ENCODE data around the gene BPIFA1. TPM values are rescaled to one million over a fixed set of nuclear protein-coding genes. Genes with fewer than 3 reads are reported as not detected.

Gene BPIFA1
- total and polyA plus RNA-seq, 11 donors = not detected

DNA sequence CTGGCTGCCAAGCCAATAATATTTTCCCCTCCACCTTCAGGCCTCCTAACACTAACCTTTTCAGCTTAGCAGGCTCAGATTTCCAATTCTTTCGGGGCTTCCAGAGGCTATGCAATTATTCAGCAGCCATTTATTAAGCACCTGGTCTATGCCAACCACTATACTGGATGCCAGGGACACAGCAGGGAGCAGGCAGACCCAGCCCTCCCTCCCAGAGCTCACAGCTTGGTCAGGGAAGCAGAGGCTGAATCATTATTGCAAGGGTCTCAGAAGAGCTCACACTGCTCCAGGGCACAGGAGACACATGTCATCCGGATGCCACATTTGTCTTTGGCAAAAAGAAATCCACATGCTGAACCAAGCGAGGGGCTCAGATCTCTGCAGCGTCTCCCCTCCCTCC lies 48.5 kb downstream of the BPIFA1 start:
- DNase-seq (no peak), ATAC-seq (no peak)
- Histone ChIP-seq H3K36me3 (no peaks in the 10 kb centered on the region), H3K27me3 (peaks cover 0 to 50% (median 6%) of the 10 kb centered on the region in 9 donors), H3K4me1 (no peaks in the 10 kb centered on the region), H3K9me3 (no peaks in the 10 kb centered on the region), H3K4me3 (no peak overlapping the region), H3K27ac (no peak overlapping the region)
- intact Hi-C loops (cut with DNase I) = no loop called here
- no peak for TF ChIP-seq POLR2A (IDR thresholded peaks at IDR 0.05)
- TF ChIP-seq, protein P1, sequence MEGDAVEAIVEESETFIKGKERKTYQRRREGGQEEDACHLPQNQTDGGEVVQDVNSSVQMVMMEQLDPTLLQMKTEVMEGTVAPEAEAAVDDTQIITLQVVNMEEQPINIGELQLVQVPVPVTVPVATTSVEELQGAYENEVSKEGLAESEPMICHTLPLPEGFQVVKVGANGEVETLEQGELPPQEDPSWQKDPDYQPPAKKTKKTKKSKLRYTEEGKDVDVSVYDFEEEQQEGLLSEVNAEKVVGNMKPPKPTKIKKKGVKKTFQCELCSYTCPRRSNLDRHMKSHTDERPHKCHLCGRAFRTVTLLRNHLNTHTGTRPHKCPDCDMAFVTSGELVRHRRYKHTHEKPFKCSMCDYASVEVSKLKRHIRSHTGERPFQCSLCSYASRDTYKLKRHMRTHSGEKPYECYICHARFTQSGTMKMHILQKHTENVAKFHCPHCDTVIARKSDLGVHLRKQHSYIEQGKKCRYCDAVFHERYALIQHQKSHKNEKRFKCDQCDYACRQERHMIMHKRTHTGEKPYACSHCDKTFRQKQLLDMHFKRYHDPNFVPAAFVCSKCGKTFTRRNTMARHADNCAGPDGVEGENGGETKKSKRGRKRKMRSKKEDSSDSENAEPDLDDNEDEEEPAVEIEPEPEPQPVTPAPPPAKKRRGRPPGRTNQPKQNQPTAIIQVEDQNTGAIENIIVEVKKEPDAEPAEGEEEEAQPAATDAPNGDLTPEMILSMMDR (IDR thresholded peaks at IDR 0.05) = no peak
- 76 to 83% (median 79%) methylated on average over 4 of the region's 4 CpGs for WGBS, 4 donors

DNA sequence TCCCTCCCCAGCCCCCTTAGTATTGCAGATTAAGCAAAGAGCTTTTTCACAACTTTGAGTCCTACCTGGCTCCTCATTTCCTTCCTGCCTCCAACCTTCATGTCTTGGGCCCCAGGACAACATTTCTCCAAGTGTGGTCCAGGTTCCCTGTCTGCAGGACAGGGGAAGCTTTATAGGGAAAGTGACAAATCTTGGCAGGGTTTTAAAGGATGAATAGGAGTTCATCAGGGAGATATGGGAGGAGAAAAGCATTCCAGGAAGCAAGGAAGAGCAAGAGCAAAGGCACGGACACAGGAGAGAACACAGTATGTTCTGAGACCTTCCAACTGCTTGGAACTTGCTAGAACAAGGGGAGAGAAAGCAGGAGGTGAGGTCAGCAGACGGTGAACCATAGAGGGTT lies 49.1 kb downstream of the BPIFA1 start:
- Histone ChIP-seq H3K4me1 (no peaks in the 10 kb centered on the region), H3K4me3 (no peak overlapping the region), H3K27me3 (peaks cover 0 to 50% (median 6%) of the 10 kb centered on the region in 9 donors), H3K36me3 (no peaks in the 10 kb centered on the region), H3K9me3 (no peaks in the 10 kb centered on the region), H3K27ac (no peak overlapping the region)
- no peak for ATAC-seq
- no peak for DNase-seq
- 53 to 71% (median 62%) methylated on average over 2 of the region's 2 CpGs for WGBS, 4 donors
- no peak for TF ChIP-seq POLR2A (IDR thresholded peaks at IDR 0.05)
- TF ChIP-seq, protein P1 (IDR thresholded peaks at IDR 0.05) = no peak
- intact Hi-C loops (cut with DNase I) = no loop called here

DNA sequence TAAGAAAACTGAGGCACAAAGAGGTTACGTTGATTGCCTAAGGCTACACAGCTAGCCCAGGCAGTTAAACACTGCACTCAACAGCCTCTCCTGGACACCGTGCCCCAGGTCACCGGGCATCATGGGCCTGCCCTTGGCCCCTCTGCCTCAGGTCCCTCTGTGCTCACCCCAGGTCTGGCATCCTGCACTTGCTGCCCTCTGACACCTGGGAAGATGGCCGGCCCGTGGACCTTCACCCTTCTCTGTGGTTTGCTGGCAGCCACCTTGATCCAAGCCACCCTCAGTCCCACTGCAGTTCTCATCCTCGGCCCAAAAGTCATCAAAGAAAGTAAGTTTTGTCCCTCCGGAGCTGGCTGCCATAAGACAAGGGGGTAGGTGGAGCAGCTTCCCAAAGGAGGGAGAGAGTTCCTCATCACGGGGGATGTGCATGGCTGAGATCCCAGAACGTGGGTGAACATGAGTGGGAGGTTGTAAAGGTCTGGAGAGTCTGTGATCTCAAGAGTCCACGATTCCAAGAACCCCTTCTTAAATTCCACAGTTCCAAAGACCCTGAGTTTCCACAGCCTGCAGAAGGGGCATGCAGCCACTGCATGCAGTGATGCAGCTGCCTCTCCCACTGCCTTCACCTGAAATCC lies 50.2 kb downstream of the BPIFA1 start:
- Histone ChIP-seq H3K27ac (no peak overlapping the region), H3K36me3 (no peaks in the 10 kb centered on the region), H3K27me3 (peaks cover 0 to 50% (median 6%) of the 10 kb centered on the region in 9 donors), H3K4me1 (no peaks in the 10 kb centered on the region), H3K4me3 (no peak overlapping the region), H3K9me3 (no peaks in the 10 kb centered on the region)
- 64 to 72% (median 66%) methylated on average over 8 to 10 of the region's 10 CpGs for WGBS, 4 donors
- no peak for TF ChIP-seq POLR2A (IDR thresholded peaks at IDR 0.05)
- TF ChIP-seq, protein P1 (IDR thresholded peaks at IDR 0.05) = no peak
- ATAC-seq (no peak), DNase-seq (no peak)
- intact Hi-C loops (cut with DNase I) = no loop called here

DNA sequence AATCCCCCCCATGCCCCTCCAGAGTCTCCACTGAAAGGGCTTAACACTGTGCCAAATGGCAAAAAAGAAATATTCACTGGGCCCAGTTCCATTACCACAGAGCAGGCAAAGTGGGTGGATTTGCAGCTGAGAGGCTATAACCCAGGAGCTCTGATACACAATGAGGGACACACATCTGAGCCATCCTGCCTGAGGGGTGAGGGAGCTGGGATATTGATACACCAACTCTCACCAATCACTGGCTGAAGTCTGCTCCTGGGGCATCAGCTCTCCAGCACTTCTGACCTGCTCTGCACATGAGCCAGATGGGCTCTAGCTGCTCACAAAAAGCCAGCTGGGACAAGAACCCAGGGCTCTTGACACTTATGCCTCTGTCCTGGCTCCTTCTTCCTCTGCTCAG lies 52.1 kb downstream of the BPIFA1 start:
- H3K27ac ChIP-seq = no peak overlapping the region
- H3K36me3 ChIP-seq = no peaks in the 10 kb centered on the region
- peaks cover 0 to 55% (median 3%) of the 10 kb centered on the region in 9 donors for H3K27me3 ChIP-seq
- ATAC-seq = no peak
- TF ChIP-seq, protein P1 (IDR thresholded peaks at IDR 0.05) = no peak
- no peak for TF ChIP-seq POLR2A (IDR thresholded peaks at IDR 0.05)
- H3K4me3 ChIP-seq = no peak overlapping the region
- no peaks in the 10 kb centered on the region for H3K4me1 ChIP-seq
- H3K9me3 ChIP-seq = no peaks in the 10 kb centered on the region
- no peak for DNase-seq
- intact Hi-C loops (cut with DNase I) = no loop called here

Measured in heart left ventricle (tissue), 16 donors.